Progenitor cell of endocrine pancreas (in vitro differentiated cells): ENCODE data around the gene ZNF512. TPM values are rescaled to one million over a fixed set of nuclear protein-coding genes. Genes with fewer than 3 reads are reported as not detected.

Experiments used
- DNase-seq: peaks from one replicate; pipeline ENCODE4 v3.0.0; 2021; ENCODE audit warnings: low spot score; ENCODE audit not compliant: unreplicated experiment
- H3K27ac Mint-ChIP-seq: 2 replicates; pipeline ENCODE4 v1.8.0; 2021; ENCODE audit warnings: mild to moderate bottlenecking, moderate library complexity, mixed read lengths
- H3K27me3 Mint-ChIP-seq: 2 replicates; pipeline ENCODE4 v1.8.0; 2021; ENCODE audit warnings: mixed read lengths
- H3K36me3 Mint-ChIP-seq: 2 replicates; pipeline ENCODE4 v1.8.0; 2022; ENCODE audit warnings: mixed read lengths; ENCODE audit not compliant: insufficient read depth
- H3K4me1 Mint-ChIP-seq: 2 replicates; pipeline ENCODE4 v1.8.0; 2021; ENCODE audit warnings: low read depth, mixed read lengths
- H3K4me3 Mint-ChIP-seq: 2 replicates; pipeline ENCODE4 v1.8.0; 2021; ENCODE audit warnings: low read depth, mild to moderate bottlenecking, moderate library complexity, mixed read lengths
- H3K9me3 Mint-ChIP-seq: 2 replicates; pipeline ENCODE4 v1.8.0; 2021; ENCODE audit warnings: low read depth, mixed read lengths
- total RNA-seq: library from RNA; stranded (reverse); gene quantifications from 2 replicates; pipeline ENCODE4 v1.2.1, GENCODE V29; 2021
- TF ChIP-seq, protein P1 (sequence below): fragments of 200-600 bp; sonication (generic); IDR thresholded peaks from one replicate; pipeline ENCODE4 v1.5.0; 2021; ENCODE audit warnings: antibody characterized with exemption, mild to moderate bottlenecking; ENCODE audit not compliant: unreplicated experiment

The ZNF512 gene
- total RNA-seq, 1 donor from 2014 or later = 60.9 TPM

GRCh38 chr2:27647737-27648136, 64.9 kb downstream of the ZNF512 start:
- no peaks in the 10 kb centered on the region for H3K27me3 Mint-ChIP-seq
- no peaks in the 10 kb centered on the region for H3K4me1 Mint-ChIP-seq
- no peak for DNase-seq
- H3K36me3 Mint-ChIP-seq = peaks cover 18% of the 10 kb centered on the region
- no peaks in the 10 kb centered on the region for H3K9me3 Mint-ChIP-seq
- H3K4me3 Mint-ChIP-seq = no peak overlapping the region
- TF ChIP-seq, protein P1, sequence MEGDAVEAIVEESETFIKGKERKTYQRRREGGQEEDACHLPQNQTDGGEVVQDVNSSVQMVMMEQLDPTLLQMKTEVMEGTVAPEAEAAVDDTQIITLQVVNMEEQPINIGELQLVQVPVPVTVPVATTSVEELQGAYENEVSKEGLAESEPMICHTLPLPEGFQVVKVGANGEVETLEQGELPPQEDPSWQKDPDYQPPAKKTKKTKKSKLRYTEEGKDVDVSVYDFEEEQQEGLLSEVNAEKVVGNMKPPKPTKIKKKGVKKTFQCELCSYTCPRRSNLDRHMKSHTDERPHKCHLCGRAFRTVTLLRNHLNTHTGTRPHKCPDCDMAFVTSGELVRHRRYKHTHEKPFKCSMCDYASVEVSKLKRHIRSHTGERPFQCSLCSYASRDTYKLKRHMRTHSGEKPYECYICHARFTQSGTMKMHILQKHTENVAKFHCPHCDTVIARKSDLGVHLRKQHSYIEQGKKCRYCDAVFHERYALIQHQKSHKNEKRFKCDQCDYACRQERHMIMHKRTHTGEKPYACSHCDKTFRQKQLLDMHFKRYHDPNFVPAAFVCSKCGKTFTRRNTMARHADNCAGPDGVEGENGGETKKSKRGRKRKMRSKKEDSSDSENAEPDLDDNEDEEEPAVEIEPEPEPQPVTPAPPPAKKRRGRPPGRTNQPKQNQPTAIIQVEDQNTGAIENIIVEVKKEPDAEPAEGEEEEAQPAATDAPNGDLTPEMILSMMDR = no peak
- no peak overlapping the region for H3K27ac Mint-ChIP-seq

- TF ChIP-seq, protein P1 = no peak
- Mint-ChIP-seq H3K27me3 (no peaks in the 10 kb centered on the region), H3K36me3 (peaks cover 27% of the 10 kb centered on the region)
These were observed 68.2 kb downstream of the ZNF512 start for GRCh38 chr2:27651056-27651455.

DNA sequence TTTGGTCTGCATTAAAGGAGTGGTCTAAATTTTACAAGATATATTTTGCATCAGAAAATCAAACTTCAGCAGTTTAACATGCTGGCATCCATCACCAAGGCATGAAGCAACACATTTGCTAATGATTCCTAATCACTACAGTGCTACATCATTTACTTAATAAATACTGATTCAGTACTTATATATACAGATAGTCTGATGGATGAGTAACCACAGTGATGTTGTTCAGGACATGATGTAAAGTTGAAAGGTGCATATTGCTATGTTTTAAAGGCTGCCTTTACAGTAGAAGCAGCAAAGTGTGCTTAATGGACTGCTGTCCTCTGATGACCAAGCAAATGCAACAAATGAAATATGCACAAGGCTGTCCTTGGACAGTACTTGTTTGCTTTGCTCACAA, 69.5 kb downstream of the ZNF512 start:
- TF ChIP-seq, protein P1 = no peak
- no peak overlapping the region for H3K27ac Mint-ChIP-seq
- no peaks in the 10 kb centered on the region for H3K4me1 Mint-ChIP-seq
- H3K36me3 Mint-ChIP-seq = peaks cover 33% of the 10 kb centered on the region
- H3K9me3 Mint-ChIP-seq = no peaks in the 10 kb centered on the region
- no peak for DNase-seq
- no peaks in the 10 kb centered on the region for H3K27me3 Mint-ChIP-seq
- H3K4me3 Mint-ChIP-seq = no peak overlapping the region

More at GRCh38 chr2:27651056-27651455, 68.2 kb downstream of the ZNF512 start:
- Mint-ChIP-seq H3K27ac (no peak overlapping the region), H3K4me3 (no peak overlapping the region), H3K4me1 (no peaks in the 10 kb centered on the region), H3K9me3 (no peaks in the 10 kb centered on the region)
- no peak for DNase-seq

DNA sequence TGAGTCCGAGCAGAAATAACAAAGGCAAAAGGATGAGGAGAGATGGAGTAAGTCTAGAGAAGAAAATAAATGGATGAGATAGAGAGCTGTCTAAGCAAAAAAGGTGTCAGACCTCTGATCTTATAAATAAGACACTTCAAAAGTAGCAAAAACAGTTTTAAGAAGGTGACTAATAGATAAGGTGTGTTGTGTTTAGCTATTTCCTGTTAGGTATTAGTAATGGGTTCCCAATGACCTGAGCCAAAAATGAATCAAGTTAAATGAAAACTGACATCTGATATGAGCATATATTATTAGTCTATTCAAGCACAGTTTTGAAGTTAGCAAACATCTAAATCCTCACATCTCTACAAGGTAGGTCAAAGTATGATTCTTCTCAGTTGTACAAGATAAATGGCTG, 69.9 kb downstream of the ZNF512 start:
- DNase-seq = no peak
- no peaks in the 10 kb centered on the region for H3K27me3 Mint-ChIP-seq
- H3K4me3 Mint-ChIP-seq = no peak overlapping the region
- TF ChIP-seq, protein P1 = no peak
- H3K9me3 Mint-ChIP-seq = no peaks in the 10 kb centered on the region
- no peaks in the 10 kb centered on the region for H3K4me1 Mint-ChIP-seq
- H3K27ac Mint-ChIP-seq = no peak overlapping the region
- peaks cover 31% of the 10 kb centered on the region for H3K36me3 Mint-ChIP-seq

DNA sequence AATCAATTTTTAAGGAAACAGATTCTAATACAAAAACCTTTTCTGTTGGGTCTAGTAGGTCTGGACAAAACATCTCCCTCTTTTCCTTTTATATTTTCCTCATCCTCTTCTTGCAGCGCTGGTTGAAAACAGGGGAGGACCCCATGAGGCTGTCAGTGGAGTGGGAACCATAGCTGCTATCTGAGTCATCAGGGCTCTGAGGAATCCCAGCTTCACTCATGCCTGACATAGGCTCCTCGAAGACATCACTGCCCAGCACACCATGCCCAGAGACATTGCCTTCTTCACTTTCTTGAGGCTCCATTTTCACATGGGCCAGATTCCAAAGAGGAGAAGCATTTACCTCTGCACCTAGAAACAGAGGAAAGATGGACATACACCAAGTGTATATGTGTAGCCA, 70.6 kb downstream of the ZNF512 start:
- Mint-ChIP-seq H3K4me3 (no peak overlapping the region), H3K27me3 (no peaks in the 10 kb centered on the region), H3K4me1 (no peaks in the 10 kb centered on the region), H3K36me3 (peaks cover 29% of the 10 kb centered on the region), H3K27ac (no peak overlapping the region), H3K9me3 (no peaks in the 10 kb centered on the region)
- DNase-seq = no peak
- TF ChIP-seq, protein P1 = no peak
